ENCODE measurements around the gene ADAMTS17.

GRCh38 chr15:100111125-100112060 is 230.4 kb downstream of the ADAMTS17 start:
- TF ChIP-seq POLR2A (IDR thresholded peaks at IDR 0.05; ENCODE audit: low read depth, low read length) (no peak), POLR2AphosphoS5 (IDR thresholded peaks at IDR 0.05; ENCODE audit: low read depth, low read length) (no peak), TAF1 (IDR thresholded peaks at IDR 0.05; ENCODE audit: borderline replicate concordance, low read depth, low read length) (no peak)
